Endothelial cell (in vitro differentiated cells): ENCODE data around the gene MCCD1. TPM values are rescaled to one million over a fixed set of nuclear protein-coding genes. Genes with fewer than 3 reads are reported as not detected.

Experiments used
- DNase-seq: peaks from one replicate; pipeline ENCODE4 v3.0.0; 2021; ENCODE audit warnings: low spot score
- H3K27ac Mint-ChIP-seq: one replicate; pipeline ENCODE4 v1.8.0; 2021; ENCODE audit warnings: mixed read lengths, inconsistent platforms; ENCODE audit not compliant: unreplicated experiment
- H3K27me3 Mint-ChIP-seq: one replicate; pipeline ENCODE4 v1.8.0; 2021; ENCODE audit warnings: mild to moderate bottlenecking, moderate library complexity, mixed read lengths, inconsistent platforms; ENCODE audit not compliant: unreplicated experiment
- H3K36me3 Mint-ChIP-seq: one replicate; pipeline ENCODE4 v1.8.0; 2021; ENCODE audit warnings: mild to moderate bottlenecking, low read depth, mixed read lengths, inconsistent platforms; ENCODE audit not compliant: unreplicated experiment
- H3K4me1 Mint-ChIP-seq: one replicate; pipeline ENCODE4 v1.8.0; 2021; ENCODE audit warnings: mild to moderate bottlenecking, mixed read lengths, inconsistent platforms; ENCODE audit not compliant: unreplicated experiment
- H3K4me3 Mint-ChIP-seq: one replicate; pipeline ENCODE4 v1.8.0; 2021; ENCODE audit warnings: mild to moderate bottlenecking, mixed read lengths, inconsistent platforms; ENCODE audit not compliant: unreplicated experiment
- H3K9me3 Mint-ChIP-seq: one replicate; pipeline ENCODE4 v1.8.0; 2021; ENCODE audit warnings: mixed read lengths, inconsistent platforms; ENCODE audit not compliant: unreplicated experiment
- CTCF ChIP-seq: fragments of 200-600 bp; sonication (generic); IDR thresholded peaks from one replicate; pipeline ENCODE4 v1.5.0; 2021; ENCODE audit warnings: antibody characterized with exemption; ENCODE audit not compliant: unreplicated experiment
- total RNA-seq: library from RNA; stranded (reverse); fragmentation: NEBNext Ultra II Directional; extraction: Animal tissue kit (Norgen Biotek cat#: 25700); gene quantifications from one replicate; pipeline ENCODE4 v1.2.1, GENCODE V29; 2021; ENCODE audit not compliant: unreplicated experiment

Gene MCCD1
- total RNA-seq, 1 donor from 2014 or later, result not detected

DNA sequence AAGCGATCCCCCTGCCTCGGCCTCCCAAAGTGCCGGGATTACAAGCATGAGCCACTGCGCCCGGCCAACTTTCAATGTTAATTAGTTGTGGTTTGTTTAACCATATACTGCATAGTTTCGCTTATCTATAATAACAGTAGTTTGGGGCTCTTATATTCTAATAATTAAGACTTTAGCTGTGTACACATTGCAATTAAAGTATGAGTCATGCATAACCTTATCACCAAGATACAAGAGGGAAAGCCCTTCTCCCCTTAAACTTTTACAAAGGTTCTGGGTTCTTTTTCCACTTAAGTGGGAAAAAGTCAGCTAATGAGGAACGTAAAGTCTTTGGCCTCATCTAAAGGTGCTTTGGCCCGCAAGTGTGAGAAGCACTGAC, 3.2 kb upstream of the MCCD1 start:
- TF ChIP-seq CTCF, result no peak
- Mint-ChIP-seq H3K4me3 (no peak overlapping the region), H3K27me3 (no peaks in the 10 kb centered on the region), H3K27ac (no peak overlapping the region), H3K9me3 (no peaks in the 10 kb centered on the region), H3K36me3 (peaks cover 6% of the 10 kb centered on the region), H3K4me1 (peaks cover 5% of the 10 kb centered on the region)
- no peak for DNase-seq

DNA sequence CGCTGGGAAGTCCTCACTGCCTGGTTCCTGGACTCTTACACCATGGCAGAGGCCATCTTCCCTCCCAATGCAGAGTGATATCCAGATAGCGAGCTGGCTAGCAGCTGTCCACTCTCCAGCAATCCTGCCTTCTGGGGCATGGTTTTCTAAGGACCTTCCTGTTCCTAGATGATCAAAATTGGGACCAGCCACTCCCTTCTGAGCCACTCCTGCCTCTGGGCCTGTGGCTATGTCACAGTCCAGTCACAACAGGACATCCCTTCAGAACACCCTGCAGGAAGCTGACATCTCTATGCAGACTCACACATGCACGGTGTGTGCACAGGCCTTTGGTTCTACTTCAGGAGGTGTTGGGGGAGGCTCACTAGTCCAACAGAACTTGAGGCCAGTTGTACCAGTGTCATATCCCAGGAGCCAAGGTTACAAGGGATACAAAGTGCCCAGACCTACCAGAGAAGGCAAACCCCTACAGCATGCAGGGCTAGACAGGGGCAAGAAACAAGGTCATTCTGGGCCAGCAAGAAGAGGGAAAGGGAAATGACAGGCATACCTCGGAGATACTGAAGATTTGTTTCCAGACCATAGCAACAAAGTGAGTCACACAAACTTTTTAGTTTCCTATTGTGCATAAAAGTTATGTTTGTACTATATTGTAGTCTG, 2.7 kb upstream of the MCCD1 start:
- H3K4me1 Mint-ChIP-seq, result peaks cover 5% of the 10 kb centered on the region
- TF ChIP-seq CTCF, result no peak
- no peaks in the 10 kb centered on the region for H3K9me3 Mint-ChIP-seq
- H3K4me3 Mint-ChIP-seq, result no peak overlapping the region
- peaks cover 11% of the 10 kb centered on the region for H3K36me3 Mint-ChIP-seq
- DNase-seq, result no peak
- peaks cover 2% of the 10 kb centered on the region for H3K27me3 Mint-ChIP-seq
- peak overlapping the region; percentile 84 for H3K27ac Mint-ChIP-seq

DNA sequence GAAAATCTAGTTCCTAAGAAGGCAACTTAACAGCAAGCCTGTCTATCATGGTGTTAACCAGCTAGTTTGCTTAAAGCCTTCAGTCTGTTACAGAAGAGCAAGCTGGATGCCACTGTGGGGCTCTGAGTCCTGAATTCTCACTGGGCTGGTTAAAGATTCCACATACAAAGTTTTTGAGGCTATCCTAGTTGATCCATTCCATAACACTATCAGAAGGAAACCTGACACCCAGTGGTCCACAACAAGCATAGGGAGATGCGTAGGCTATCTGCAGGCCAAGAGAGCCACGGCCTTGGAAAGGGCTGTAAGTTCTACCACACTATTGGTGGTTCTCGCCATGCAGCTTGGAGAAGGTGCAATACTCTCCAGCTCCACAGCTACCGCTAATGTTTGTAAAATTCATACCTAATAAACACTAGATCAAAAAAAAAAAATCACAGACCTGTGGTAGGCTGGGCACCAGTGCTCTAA, 420 bp upstream of the MCCD1 start:
- H3K36me3 Mint-ChIP-seq, result peaks cover 30% of the 10 kb centered on the region
- no peaks in the 10 kb centered on the region for H3K9me3 Mint-ChIP-seq
- H3K27me3 Mint-ChIP-seq, result peaks cover 2% of the 10 kb centered on the region
- H3K4me3 Mint-ChIP-seq, result no peak overlapping the region
- peak overlapping the region; percentile 67 for H3K27ac Mint-ChIP-seq
- TF ChIP-seq CTCF, result no peak
- DNase-seq, result no peak
- peaks cover 5% of the 10 kb centered on the region for H3K4me1 Mint-ChIP-seq

DNA sequence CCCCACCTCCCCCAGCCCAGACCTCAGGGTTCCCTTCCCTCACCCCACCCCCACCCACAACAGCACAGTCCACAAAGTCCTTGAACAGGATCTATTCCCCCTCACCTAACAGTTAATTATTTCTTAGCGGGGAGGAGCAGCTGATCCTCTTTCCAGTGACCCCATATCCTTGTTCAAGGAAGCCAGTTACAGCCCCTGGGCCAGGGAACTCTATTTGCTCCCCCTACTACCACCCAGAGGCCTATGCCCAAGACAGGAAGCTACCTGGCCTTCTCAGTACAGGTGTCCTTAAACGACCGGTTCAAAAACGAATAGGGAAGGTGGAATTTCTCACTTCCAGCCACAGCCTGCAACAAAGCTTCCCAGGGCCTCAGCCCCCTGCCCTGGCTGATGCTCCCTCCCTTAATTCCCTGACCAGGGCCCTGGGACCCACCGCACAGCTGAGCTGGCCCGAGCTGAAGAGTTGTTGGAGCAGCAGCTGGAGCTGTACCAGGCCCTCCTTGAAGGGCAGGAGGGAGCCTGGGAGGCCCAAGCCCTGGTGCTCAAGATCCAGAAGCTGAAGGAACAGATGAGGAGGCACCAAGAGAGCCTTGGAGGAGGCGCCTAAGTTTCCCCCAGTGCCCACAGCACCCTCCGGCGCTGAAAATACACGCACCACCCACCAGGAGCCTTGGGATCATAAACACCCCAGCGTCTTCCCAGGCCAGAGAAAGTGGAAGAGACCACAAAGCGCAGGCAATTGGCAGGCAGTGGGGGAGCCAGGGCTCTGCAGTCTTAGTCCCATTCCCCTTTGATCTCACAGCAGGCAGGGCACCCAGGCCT, 778 bp downstream of the MCCD1 start:
- H3K27ac Mint-ChIP-seq, result no peak overlapping the region
- peak overlapping the region; percentile 47 for H3K4me3 Mint-ChIP-seq
- no peak for DNase-seq
- H3K4me1 Mint-ChIP-seq, result peaks cover 5% of the 10 kb centered on the region
- no peaks in the 10 kb centered on the region for H3K9me3 Mint-ChIP-seq
- H3K27me3 Mint-ChIP-seq, result peaks cover 2% of the 10 kb centered on the region
- H3K36me3 Mint-ChIP-seq, result peaks cover 31% of the 10 kb centered on the region
- TF ChIP-seq CTCF, result no peak

GRCh38 chr6:31530659-31531058, 1.9 kb downstream of the MCCD1 start:
- no peak for TF ChIP-seq CTCF
- Mint-ChIP-seq H3K9me3 (no peaks in the 10 kb centered on the region), H3K36me3 (peaks cover 39% of the 10 kb centered on the region), H3K27me3 (peaks cover 2% of the 10 kb centered on the region), H3K4me1 (peaks cover 5% of the 10 kb centered on the region), H3K27ac (no peak overlapping the region), H3K4me3 (peak overlapping the region; percentile 47)
- no peak for DNase-seq
